OCI-LY7 (cell line): Measurements from ENCODE around the gene ROR2.

Experiments used
- CTCF ChIP-seq: fragments of 200-600 bp; sonication (generic); conservative IDR thresholded peaks from 2 replicates; pipeline ENCODE4 v1.5.1; 2014; ENCODE audit warnings: mild to moderate bottlenecking, antibody characterized with exemption, low read length, moderate library complexity, mixed read lengths
- EZH2phosphoT487 ChIP-seq: fragments of 200-600 bp; sonication (generic); IDR thresholded peaks from 2 replicates; pipeline ENCODE4 v1.6.1; 2018; ENCODE audit warnings: low read depth, borderline replicate concordance, mild to moderate bottlenecking, mixed run types, antibody characterized with exemption, low read length, moderate library complexity, mixed read lengths

- no peak for TF ChIP-seq CTCF
- TF ChIP-seq EZH2phosphoT487 = no peak
These were observed 7.8 kb downstream of the ROR2 start for GRCh38 chr9:91942201-91942600.
